Transverse colon (tissue), 4 donors: ENCODE measurements around the gene LYPD6. TPM values are rescaled to one million over a fixed set of nuclear protein-coding genes. Genes with fewer than 3 reads are reported as not detected.

Source experiments
- DNase-seq: peaks from one replicate; pipeline ENCODE4 v3.0.0-alpha.2; 2019
- H3K27ac ChIP-seq, 4 donors: fragments of 200-600 bp; sonication (generic); 2 replicates each; pipeline ENCODE4 v1.5.1; 2016 to 2018; ENCODE audit warnings: inconsistent platforms in 4 of 4
- H3K27me3 ChIP-seq: fragments of 200-600 bp; sonication (generic); 2 replicates; pipeline ENCODE4 v1.5.1; 2017; ENCODE audit warnings: inconsistent platforms
- H3K36me3 ChIP-seq, 4 donors: fragments of 200-600 bp; sonication (generic); 2 replicates each; pipeline ENCODE4 v1.5.1; 2017 to 2019; ENCODE audit warnings: inconsistent platforms in 4 of 4
- H3K4me1 ChIP-seq, 4 donors: fragments of 200-600 bp; sonication (generic); 2 replicates each; pipeline ENCODE4 v1.5.1; 2017 to 2020; ENCODE audit warnings: inconsistent platforms in 4 of 4
- H3K4me3 ChIP-seq, 4 donors: fragments of 200-600 bp; sonication (generic); 1 replicate in 1 of 4; 2 replicates in 3 of 4; pipeline versions ENCODE4 v1.5.1 to v1.6.1; 2017 to 2019; ENCODE audit warnings: inconsistent platforms in 4 of 4
- H3K9me3 ChIP-seq, 2 donors: fragments of 200-600 bp; sonication (generic); 2 replicates each; pipeline ENCODE4 v1.5.1; 2017 to 2019; ENCODE audit warnings: inconsistent platforms in 2 of 2
- EP300 ChIP-seq: sonication (generic); formaldehyde crosslinking; IDR thresholded peaks from one replicate; pipeline ENCODE4 v1.6.1; 2017; ENCODE audit warnings: antibody characterized with exemption, low read depth
- POLR2A ChIP-seq: fragments of 450-650 bp; IDR thresholded peaks from one replicate; pipeline ENCODE4 v1.6.1; 2016; ENCODE audit warnings: antibody characterized with exemption, mild to moderate bottlenecking, moderate library complexity
- POLR2AphosphoS5 ChIP-seq, 3 donors: sonication (generic); formaldehyde crosslinking; IDR thresholded peaks; one replicate each; pipeline ENCODE4 v1.6.1; 2016; ENCODE audit warnings: antibody characterized with exemption in 3 of 3
- WGBS, 2 donors: methylation state at CpG; one replicate each; pipeline ENCODE4 v1.1.5; 2018; ENCODE audit warnings: low coverage in 1 of 2; 5-methylcytosine and 5-hydroxymethylcytosine counted together
- in situ Hi-C, 4 donors: fragments of 200-750 bp; cut with MboI; loops; one replicate each; pipeline versions ENCODE4 v1.15.0 to v1.15.1; 2017; ENCODE audit warnings: low sequenced_read_pairs in 3 of 4, low pct_ligation_motif_present in 1 of 4, low pct_unique_long_range_greater_than_20kb in 1 of 4
- intact Hi-C: fragments of 100-400 bp; cut with DNase I; formaldehyde crosslinking; loops from one replicate; pipeline ENCODE4 v1.15.1; 2023; ENCODE audit warnings: low total_unique reads
- total RNA-seq, 4 donors: library from RNA; depleted of rRNA; stranded (reverse); fragments of >200 nt; gene quantifications; one replicate each; pipeline ENCODE4 v1.1.0, GENCODE V29; 2016
- TF ChIP-seq, protein P1 (sequence below), 5 experiments: fragments of 200-600 bp in 3 of 5; fragments of 450-650 bp in 2 of 5; sonication (generic) in 3 of 5; IDR thresholded peaks; 1 replicate in 2 of 5; 2 replicates in 3 of 5; pipeline ENCODE4 v1.5.1; 2016 to 2017; ENCODE audit warnings: antibody characterized with exemption in 5 of 5, inconsistent platforms in 3 of 5, mild to moderate bottlenecking in 2 of 5, moderate library complexity in 1 of 5

LYPD6 gene
- total RNA-seq, 4 donors from 2014 or later: 1.3 to 12.3 (median 2.6) TPM

- TF ChIP-seq, protein P1, sequence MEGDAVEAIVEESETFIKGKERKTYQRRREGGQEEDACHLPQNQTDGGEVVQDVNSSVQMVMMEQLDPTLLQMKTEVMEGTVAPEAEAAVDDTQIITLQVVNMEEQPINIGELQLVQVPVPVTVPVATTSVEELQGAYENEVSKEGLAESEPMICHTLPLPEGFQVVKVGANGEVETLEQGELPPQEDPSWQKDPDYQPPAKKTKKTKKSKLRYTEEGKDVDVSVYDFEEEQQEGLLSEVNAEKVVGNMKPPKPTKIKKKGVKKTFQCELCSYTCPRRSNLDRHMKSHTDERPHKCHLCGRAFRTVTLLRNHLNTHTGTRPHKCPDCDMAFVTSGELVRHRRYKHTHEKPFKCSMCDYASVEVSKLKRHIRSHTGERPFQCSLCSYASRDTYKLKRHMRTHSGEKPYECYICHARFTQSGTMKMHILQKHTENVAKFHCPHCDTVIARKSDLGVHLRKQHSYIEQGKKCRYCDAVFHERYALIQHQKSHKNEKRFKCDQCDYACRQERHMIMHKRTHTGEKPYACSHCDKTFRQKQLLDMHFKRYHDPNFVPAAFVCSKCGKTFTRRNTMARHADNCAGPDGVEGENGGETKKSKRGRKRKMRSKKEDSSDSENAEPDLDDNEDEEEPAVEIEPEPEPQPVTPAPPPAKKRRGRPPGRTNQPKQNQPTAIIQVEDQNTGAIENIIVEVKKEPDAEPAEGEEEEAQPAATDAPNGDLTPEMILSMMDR (IDR thresholded peaks at IDR 0.05): no peak
- no peak for TF ChIP-seq EP300
- no peak for TF ChIP-seq POLR2A
- TF ChIP-seq POLR2AphosphoS5 (IDR thresholded peaks at IDR 0.05): no peak
- no peak overlapping the region for H3K27ac ChIP-seq
Measured at GRCh38 chr2:149410701-149411484, 80.5 kb downstream of the LYPD6 start.

GRCh38 chr2:149413487-149413886 lies 83.1 kb downstream of the LYPD6 start:
- intact Hi-C loops: no loop called here
- Histone ChIP-seq H3K9me3 (no peaks in the 10 kb centered on the region), H3K4me3 (no peak overlapping the region), H3K27me3 (no peaks in the 10 kb centered on the region), H3K4me1 (peaks cover 0 to 4% (median 0%) of the 10 kb centered on the region in 4 donors), H3K27ac (no peak overlapping the region), H3K36me3 (no peaks in the 10 kb centered on the region)
- TF ChIP-seq, protein P1 (IDR thresholded peaks at IDR 0.05): no peak
- TF ChIP-seq POLR2AphosphoS5 (IDR thresholded peaks at IDR 0.05) (no peak), POLR2A (no peak), EP300 (no peak)
- WGBS, 2 donors: 92 to 95% methylated on average over 2 of the region's 2 CpGs
- in situ Hi-C loops: no loop called here
- DNase-seq: no peak

More at GRCh38 chr2:149410701-149411484, 80.5 kb downstream of the LYPD6 start:
- H3K9me3 ChIP-seq: no peaks in the 10 kb centered on the region
- intact Hi-C loops: no loop called here
- 87 to 93% methylated on average over 4 to 6 of the region's 6 CpGs for WGBS, 2 donors
- no peak for DNase-seq
- in situ Hi-C loops: no loop called here
- no peaks in the 10 kb centered on the region for H3K36me3 ChIP-seq
- H3K27me3 ChIP-seq: no peaks in the 10 kb centered on the region
- H3K4me1 ChIP-seq: peaks cover 0 to 4% (median 0%) of the 10 kb centered on the region in 4 donors
- no peak overlapping the region for H3K4me3 ChIP-seq

DNA sequence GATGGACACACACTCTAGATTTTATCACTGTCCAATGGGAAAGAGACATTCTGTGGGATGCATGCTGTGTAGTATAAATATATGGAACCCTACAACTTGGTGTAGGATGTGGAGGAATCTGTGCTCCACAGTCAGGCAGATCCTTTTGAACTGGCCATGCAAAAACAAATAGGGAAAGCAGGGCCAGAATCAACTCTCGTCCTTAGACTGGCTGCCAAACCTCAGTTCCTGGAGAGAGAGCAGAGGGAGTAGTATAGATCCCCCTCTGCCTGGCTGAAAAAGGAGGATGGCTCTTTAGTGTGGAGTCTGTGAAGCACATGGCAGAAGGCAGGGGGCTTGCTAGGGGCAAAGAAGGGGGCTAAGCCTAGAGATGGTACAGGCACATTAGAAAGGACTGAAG lies 84.7 kb downstream of the LYPD6 start:
- TF ChIP-seq POLR2A (no peak), EP300 (no peak), POLR2AphosphoS5 (IDR thresholded peaks at IDR 0.05) (no peak)
- TF ChIP-seq, protein P1 (IDR thresholded peaks at IDR 0.05): no peak
- Histone ChIP-seq H3K4me1 (peaks cover 0 to 6% (median 0%) of the 10 kb centered on the region in 4 donors), H3K4me3 (no peak overlapping the region), H3K27me3 (no peaks in the 10 kb centered on the region), H3K9me3 (no peaks in the 10 kb centered on the region), H3K27ac (no peak overlapping the region), H3K36me3 (no peaks in the 10 kb centered on the region)
- in situ Hi-C loops: no loop called here
- 53 to 100% methylated on average over 1 of the region's 1 CpG for WGBS, 2 donors
- intact Hi-C loops: no loop called here
- no peak for DNase-seq

GRCh38 chr2:149418065-149418464 lies 87.7 kb downstream of the LYPD6 start:
- Histone ChIP-seq H3K4me3 (no peak overlapping the region), H3K27ac (no peak overlapping the region), H3K9me3 (no peaks in the 10 kb centered on the region), H3K36me3 (no peaks in the 10 kb centered on the region), H3K27me3 (no peaks in the 10 kb centered on the region), H3K4me1 (peaks cover 0 to 12% (median 2%) of the 10 kb centered on the region in 4 donors)
- 73 to 86% methylated on average over 5 of the region's 5 CpGs for WGBS, 2 donors
- in situ Hi-C loops (no loop called here), intact Hi-C loops (no loop called here)
- DNase-seq: no peak
- TF ChIP-seq POLR2A: no peak
